ENCODE results near the gene ZDHHC1. TPM values are rescaled to one million over a fixed set of nuclear protein-coding genes. Genes with fewer than 3 reads are reported as not detected.

The ZDHHC1 gene, protein sequence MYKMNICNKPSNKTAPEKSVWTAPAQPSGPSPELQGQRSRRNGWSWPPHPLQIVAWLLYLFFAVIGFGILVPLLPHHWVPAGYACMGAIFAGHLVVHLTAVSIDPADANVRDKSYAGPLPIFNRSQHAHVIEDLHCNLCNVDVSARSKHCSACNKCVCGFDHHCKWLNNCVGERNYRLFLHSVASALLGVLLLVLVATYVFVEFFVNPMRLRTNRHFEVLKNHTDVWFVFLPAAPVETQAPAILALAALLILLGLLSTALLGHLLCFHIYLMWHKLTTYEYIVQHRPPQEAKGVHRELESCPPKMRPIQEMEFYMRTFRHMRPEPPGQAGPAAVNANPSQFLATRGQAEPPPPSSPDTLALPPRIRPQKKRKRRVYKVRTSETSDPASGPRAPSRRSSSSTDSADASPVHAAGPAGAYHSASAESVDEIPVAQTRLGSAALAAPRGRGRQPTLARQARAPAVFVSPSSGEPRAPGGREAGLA
- total RNA-seq: 10 to 100 TPM in 1 of 4 donors, 1 to 10 TPM in 3; 5.8 to 11.0 (median 6.9) TPM
- polyA plus RNA-seq: 1 to 10 TPM; 1.7 to 5.0 (median 2.9) TPM
- long read RNA-seq, donor 1, transcript ZDHHC1-203 (12 exons, 2,261 nt): major isoform, 9 of 19 reads
- long read RNA-seq, donor 1, partial matches to known transcripts: 7 of 19 reads
- long read RNA-seq, donor 1, other reads (novel, unspliced or antisense): 3 of 19 reads
- long read RNA-seq, donor 2, transcript ZDHHC1-203 (12 exons, 2,261 nt): major isoform, 5 of 24 reads
- long read RNA-seq, donor 2, partial matches to known transcripts: 8 of 24 reads
- long read RNA-seq, donor 2, other reads (novel, unspliced or antisense): 11 of 24 reads

DNA sequence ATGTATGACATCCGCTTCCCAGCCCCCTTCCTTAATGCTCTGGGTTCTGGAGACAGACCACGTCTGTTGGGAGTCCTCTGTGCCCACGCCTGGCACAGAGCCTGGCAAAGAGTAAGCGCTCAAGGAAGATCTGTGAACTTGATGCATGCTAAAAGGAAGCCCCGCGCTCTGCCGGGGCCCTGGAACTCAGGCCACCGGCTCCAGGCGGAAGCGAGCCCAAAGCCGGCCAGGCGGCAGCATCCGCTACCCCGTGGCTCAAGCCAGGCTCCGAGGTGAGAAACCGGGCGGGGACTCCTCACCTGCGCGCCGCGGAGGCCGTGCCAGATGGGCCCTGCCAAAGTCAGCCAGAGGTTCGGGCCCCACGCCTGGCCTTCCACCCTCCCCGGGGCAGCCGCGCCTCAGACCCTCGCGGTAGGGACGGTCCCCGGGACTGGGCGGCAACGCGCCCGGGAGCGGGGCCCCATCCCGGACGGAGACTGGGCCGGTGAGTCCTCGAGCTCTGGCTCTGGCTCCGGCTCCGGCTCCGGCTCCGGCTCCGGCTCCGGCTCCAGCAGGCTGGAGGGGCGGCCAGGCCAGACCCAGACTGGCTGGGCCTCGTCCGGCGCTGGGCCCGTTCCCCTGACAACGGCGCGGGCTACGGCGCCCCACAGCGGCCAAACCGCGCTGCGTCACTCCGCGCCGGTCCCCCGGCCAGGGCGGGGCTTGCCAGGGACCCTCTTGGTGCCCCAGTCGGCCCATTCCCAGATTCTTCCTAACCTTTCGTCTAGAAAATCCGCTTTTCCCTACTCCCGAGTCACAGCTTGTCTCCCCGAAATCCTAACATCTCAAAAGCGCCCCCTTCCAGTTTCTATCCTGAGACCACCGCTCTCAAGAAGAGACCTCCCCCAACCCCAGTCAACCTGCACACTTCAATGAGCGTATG lies at the start of gene ZDHHC1:
ZDHHC1 (minus strand) TSS at position 606 of the 922 bp plus-strand sequence. CDS start 8,702 bp downstream, outside the sequence.
- ATAC-seq: peak; percentile 96 to 99 (median 98)
- TF ChIP-seq, protein P1, sequence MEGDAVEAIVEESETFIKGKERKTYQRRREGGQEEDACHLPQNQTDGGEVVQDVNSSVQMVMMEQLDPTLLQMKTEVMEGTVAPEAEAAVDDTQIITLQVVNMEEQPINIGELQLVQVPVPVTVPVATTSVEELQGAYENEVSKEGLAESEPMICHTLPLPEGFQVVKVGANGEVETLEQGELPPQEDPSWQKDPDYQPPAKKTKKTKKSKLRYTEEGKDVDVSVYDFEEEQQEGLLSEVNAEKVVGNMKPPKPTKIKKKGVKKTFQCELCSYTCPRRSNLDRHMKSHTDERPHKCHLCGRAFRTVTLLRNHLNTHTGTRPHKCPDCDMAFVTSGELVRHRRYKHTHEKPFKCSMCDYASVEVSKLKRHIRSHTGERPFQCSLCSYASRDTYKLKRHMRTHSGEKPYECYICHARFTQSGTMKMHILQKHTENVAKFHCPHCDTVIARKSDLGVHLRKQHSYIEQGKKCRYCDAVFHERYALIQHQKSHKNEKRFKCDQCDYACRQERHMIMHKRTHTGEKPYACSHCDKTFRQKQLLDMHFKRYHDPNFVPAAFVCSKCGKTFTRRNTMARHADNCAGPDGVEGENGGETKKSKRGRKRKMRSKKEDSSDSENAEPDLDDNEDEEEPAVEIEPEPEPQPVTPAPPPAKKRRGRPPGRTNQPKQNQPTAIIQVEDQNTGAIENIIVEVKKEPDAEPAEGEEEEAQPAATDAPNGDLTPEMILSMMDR (IDR thresholded peaks at IDR 0.05): peak; percentile 58
- Histone ChIP-seq H3K27ac (peak within 1 kb of the TSS; percentile 82), H3K36me3 (ENCODE audit: insufficient read depth in 1 of 2, low read depth in 1 of 2) (no peaks in the 10 kb centered on the region), H3K9me3 (no peaks in the 10 kb centered on the region), H3K4me3 (peak within 1 kb of the TSS; percentile 97), H3K4me1 (peaks cover 23% of the 10 kb centered on the region), H3K27me3 (ENCODE audit: insufficient read depth in 3 of 3, low read length in 2 of 3) (no peaks in the 10 kb centered on the region)
- peak; percentile 83 to 87 for DNase-seq
- WGBS, 3 donors: 1 to 3% (median 2%) methylated on average over 56 to 73 of the region's 73 CpGs
- intact Hi-C loops (cut with DNase I): loop anchor here (2.0 to 10.0 kb wide), 4 partner anchors 44 to 161 kb away; no protein-coding TSS in a partner anchor

DNA sequence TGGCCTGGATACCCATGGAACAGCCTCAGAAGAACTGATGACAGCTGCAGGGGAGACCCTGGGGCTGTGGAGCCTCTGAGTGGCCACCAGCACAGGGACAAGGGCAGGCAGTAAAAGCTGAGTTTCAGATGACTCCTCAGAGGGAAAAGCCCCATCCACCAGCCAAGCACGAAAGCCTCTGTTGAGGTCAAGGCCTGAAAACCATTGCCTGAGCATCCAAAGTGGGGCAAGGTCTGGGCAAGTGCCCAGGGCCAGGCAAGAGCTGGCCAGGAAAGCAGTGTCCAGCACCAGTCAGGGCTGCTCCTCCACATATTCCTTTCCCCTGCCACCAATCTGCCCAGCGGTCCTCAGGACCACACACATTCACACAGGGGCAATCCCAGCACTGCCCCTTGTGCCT lies 48.3 kb upstream of the ZDHHC1 start:
- peak; percentile 28 to 77 (median 64) for ATAC-seq
- H3K27me3 ChIP-seq (ENCODE audit: insufficient read depth in 3 of 3, low read length in 2 of 3): no peaks in the 10 kb centered on the region
- intact Hi-C loops (cut with DNase I): loop anchor here (2.0 to 5.0 kb wide), 3 partner anchors 36 to 192 kb away; no protein-coding TSS in a partner anchor
- peak overlapping the region; percentile 11 for H3K27ac ChIP-seq
- no peaks in the 10 kb centered on the region for H3K9me3 ChIP-seq
- DNase-seq: peak; percentile 41 to 75
- peaks cover 0 to 5% of the 10 kb centered on the region in 2 donors for H3K36me3 ChIP-seq (ENCODE audit: insufficient read depth in 1 of 2, low read depth in 1 of 2)
- TF ChIP-seq, protein P1 (IDR thresholded peaks at IDR 0.05): no peak
- 29 to 66% (median 39%) methylated on average over 2 of the region's 2 CpGs for WGBS, 3 donors
- no peak overlapping the region for H3K4me3 ChIP-seq
- H3K4me1 ChIP-seq: peaks cover 84% of the 10 kb centered on the region

DNA sequence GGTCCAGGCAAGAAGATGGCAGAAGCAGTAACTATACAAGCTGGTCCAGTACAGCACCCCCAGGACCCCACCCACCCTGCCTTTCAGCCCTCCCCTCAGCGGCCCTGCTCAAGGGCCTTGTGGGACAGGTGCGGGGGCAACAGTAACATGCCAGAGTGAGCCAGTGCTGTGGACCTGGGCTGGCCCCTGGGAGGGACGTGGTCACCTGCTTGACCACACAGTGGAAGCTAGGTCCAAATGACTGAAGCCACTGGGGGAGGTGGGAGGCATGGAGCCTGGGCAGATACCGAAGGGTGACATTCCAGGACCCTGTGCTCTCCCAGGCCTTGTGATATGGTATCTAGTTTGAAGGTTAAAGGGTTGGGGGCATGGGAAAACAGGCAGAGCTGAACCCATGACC lies 47.4 kb upstream of the ZDHHC1 start:
- Histone ChIP-seq H3K27ac (no peak overlapping the region), H3K27me3 (ENCODE audit: insufficient read depth in 3 of 3, low read length in 2 of 3) (no peaks in the 10 kb centered on the region), H3K9me3 (no peaks in the 10 kb centered on the region), H3K4me1 (peaks cover 84% of the 10 kb centered on the region), H3K4me3 (no peak overlapping the region), H3K36me3 (ENCODE audit: insufficient read depth in 1 of 2, low read depth in 1 of 2) (peaks cover 0 to 5% of the 10 kb centered on the region in 2 donors)
- TF ChIP-seq, protein P1 (IDR thresholded peaks at IDR 0.05): no peak
- WGBS, 3 donors: 92 to 95% (median 93%) methylated on average over 4 of the region's 4 CpGs
- DNase-seq: peak in 1 of 2 donors; percentile 35
- ATAC-seq: no peak
- intact Hi-C loops (cut with DNase I): loop anchor here (2.0 to 5.0 kb wide), 3 partner anchors 35 to 191 kb away; no protein-coding TSS in a partner anchor

DNA sequence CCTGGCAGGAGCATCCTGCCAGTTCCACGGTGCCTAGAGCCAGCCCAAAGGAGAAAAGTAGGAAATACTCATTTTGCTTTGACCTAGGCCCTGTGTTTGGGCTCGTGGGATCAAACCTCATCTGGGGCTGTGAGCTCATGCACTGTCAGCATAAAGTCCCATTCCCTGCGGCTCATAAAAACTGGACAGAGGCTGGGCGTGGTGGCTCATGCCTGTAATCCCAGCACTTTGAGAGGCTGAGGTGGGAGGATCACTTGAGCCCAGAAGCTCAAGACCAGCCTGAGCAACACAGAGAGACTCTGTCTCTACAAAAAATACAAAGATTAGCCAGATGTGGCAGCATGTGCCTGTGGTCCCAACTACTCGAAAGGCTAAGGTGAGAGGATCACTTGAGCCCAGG lies 46.8 kb upstream of the ZDHHC1 start:
- no peaks in the 10 kb centered on the region for H3K27me3 ChIP-seq (ENCODE audit: insufficient read depth in 3 of 3, low read length in 2 of 3)
- TF ChIP-seq, protein P1 (IDR thresholded peaks at IDR 0.05): no peak
- peaks cover 88% of the 10 kb centered on the region for H3K4me1 ChIP-seq
- no peak overlapping the region for H3K27ac ChIP-seq
- intact Hi-C loops (cut with DNase I): loop anchor here in 1 of 2 donors (5.0 kb wide), 2 partner anchors 96 to 191 kb away; no protein-coding TSS in a partner anchor
- WGBS, 3 donors: 84 to 94% (median 89%) methylated on average over 5 of the region's 5 CpGs
- ATAC-seq: no peak
- H3K4me3 ChIP-seq: no peak overlapping the region
- peak in 1 of 2 donors; percentile 46 for DNase-seq
- H3K9me3 ChIP-seq: no peaks in the 10 kb centered on the region
- peaks cover 0 to 5% of the 10 kb centered on the region in 2 donors for H3K36me3 ChIP-seq (ENCODE audit: insufficient read depth in 1 of 2, low read depth in 1 of 2)

All from psoas muscle (tissue), 8 donors.